MCF 10A (cell line): ENCODE measurements around the gene PSMG2. TPM values are rescaled to one million over a fixed set of nuclear protein-coding genes. Genes with fewer than 3 reads are reported as not detected.
A peak's percentile ranks its signal among the peaks of the same experiment; 100 is the strongest.

Source experiments
- BruUV-seq: library from RNA; stranded (reverse); fragments of 400-500 nt; replicated peaks from 2 replicates; lab custom pipeline; 2021; lab: Mats Ljungman, UMichigan
- CTCF ChIA-PET: fragments of 300-600 bp; sonication (Branson Sonifier 250); formaldehyde crosslinking; extraction: SDS; loops from one replicate; lab custom pipeline; 2021; ENCODE audit warnings: antibody characterized with exemption, inconsistent platforms; lab: Yijun Ruan, JAX
- POLR2A ChIA-PET: fragments of 300-600, 350-650 bp; sonication (Branson Sonifier 250); formaldehyde crosslinking; extraction: SDS; loops from one replicate; lab custom pipeline; 2020; ENCODE audit warnings: antibody characterized with exemption, inconsistent platforms; lab: Yijun Ruan, JAX
- DNase-seq: peaks from one replicate; pipeline ENCODE4 v3.0.0-alpha.2; 2018; ENCODE audit not compliant: unreplicated experiment
- H3K27ac Mint-ChIP-seq: one replicate; pipeline ENCODE4 v1.8.0; 2022; ENCODE audit warnings: mild to moderate bottlenecking, low read depth, mixed read lengths; ENCODE audit not compliant: unreplicated experiment
- H3K27me3 Mint-ChIP-seq: one replicate; pipeline ENCODE4 v1.8.0; 2022; ENCODE audit warnings: mixed read lengths; ENCODE audit not compliant: insufficient read depth, unreplicated experiment
- H3K36me3 Mint-ChIP-seq: one replicate; pipeline ENCODE4 v1.8.0; 2022; ENCODE audit warnings: mild to moderate bottlenecking, moderate library complexity, mixed read lengths; ENCODE audit not compliant: insufficient read depth, unreplicated experiment
- H3K4me1 Mint-ChIP-seq: one replicate; pipeline ENCODE4 v1.8.0; 2022; ENCODE audit warnings: mixed read lengths; ENCODE audit not compliant: insufficient read depth, unreplicated experiment
- H3K4me3 Mint-ChIP-seq: one replicate; pipeline ENCODE4 v1.8.0; 2022; ENCODE audit warnings: mild to moderate bottlenecking, moderate library complexity, mixed read lengths; ENCODE audit not compliant: unreplicated experiment
- H3K9me3 Mint-ChIP-seq: one replicate; pipeline ENCODE4 v1.8.0; 2022; ENCODE audit warnings: mixed read lengths; ENCODE audit not compliant: unreplicated experiment
- intact Hi-C: fragments of 100-400 bp; cut with micrococcal nuclease; formaldehyde crosslinking; loops from 2 replicates; pipeline ENCODE4 v1.14.1; 2022
- total RNA-seq: library from RNA; stranded (reverse); gene quantifications from 2 replicates; pipeline ENCODE4 v1.2.3, GENCODE V29; 2022
- TF ChIP-seq, protein P1 (sequence below): fragments of 200-600 bp; IDR thresholded peaks from one replicate; pipeline ENCODE4 v1.8.0; 2022; ENCODE audit warnings: antibody characterized with exemption, mild to moderate bottlenecking; ENCODE audit not compliant: unreplicated experiment

PSMG2 gene
- total RNA-seq, 1 experiment from 2014 or later = 88.6 TPM

DNA sequence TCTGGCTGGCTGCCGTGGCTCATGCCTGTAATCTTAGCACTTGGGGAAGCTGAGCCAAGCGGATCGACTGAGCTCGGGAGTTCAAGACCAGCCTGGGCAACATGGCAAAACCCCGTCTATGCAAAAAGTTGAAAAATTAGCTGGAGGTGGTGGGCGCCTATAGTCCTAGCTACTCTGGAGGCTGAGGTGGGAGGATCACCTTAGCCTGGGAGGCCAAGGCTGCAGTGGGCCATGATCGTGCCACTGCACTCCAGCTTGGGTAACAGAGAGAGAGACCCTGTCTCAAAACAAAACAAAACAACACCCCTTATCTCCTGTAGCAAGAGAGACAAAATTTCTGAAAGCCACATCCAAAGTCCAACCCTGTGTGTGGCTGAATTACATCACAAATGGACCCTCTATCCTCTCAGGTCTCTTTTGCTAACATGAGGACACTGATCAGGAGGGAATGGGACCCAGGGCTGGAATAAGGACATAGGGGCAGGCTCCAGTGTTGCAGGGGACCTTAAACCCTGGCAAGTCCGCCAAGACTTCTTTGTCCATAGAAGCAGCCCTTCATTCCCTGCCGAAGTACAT is 64.8 kb downstream of the PSMG2 start:
- Mint-ChIP-seq H3K4me1 (peaks cover 6% of the 10 kb centered on the region), H3K36me3 (peaks cover 7% of the 10 kb centered on the region), H3K4me3 (no peak overlapping the region), H3K27me3 (no peaks in the 10 kb centered on the region), H3K27ac (no peak overlapping the region), H3K9me3 (no peaks in the 10 kb centered on the region)
- ChIA-PET CTCF (interaction anchor here (0.5 to 1.2 kb wide), 4 partner anchors 20 to 167 kb away, joined by 3 to 4 read pairs (median 3); no protein-coding TSS in a partner anchor), POLR2A (interaction anchor here (0.6 to 1.2 kb wide), 3 partner anchors 9 to 82 kb away, joined by 3 to 4 read pairs (median 3); no protein-coding TSS in a partner anchor)
- TF ChIP-seq, protein P1, sequence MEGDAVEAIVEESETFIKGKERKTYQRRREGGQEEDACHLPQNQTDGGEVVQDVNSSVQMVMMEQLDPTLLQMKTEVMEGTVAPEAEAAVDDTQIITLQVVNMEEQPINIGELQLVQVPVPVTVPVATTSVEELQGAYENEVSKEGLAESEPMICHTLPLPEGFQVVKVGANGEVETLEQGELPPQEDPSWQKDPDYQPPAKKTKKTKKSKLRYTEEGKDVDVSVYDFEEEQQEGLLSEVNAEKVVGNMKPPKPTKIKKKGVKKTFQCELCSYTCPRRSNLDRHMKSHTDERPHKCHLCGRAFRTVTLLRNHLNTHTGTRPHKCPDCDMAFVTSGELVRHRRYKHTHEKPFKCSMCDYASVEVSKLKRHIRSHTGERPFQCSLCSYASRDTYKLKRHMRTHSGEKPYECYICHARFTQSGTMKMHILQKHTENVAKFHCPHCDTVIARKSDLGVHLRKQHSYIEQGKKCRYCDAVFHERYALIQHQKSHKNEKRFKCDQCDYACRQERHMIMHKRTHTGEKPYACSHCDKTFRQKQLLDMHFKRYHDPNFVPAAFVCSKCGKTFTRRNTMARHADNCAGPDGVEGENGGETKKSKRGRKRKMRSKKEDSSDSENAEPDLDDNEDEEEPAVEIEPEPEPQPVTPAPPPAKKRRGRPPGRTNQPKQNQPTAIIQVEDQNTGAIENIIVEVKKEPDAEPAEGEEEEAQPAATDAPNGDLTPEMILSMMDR = no peak
- intact Hi-C loops = loop anchor here (10.0 kb wide), 1 partner anchor 57 kb away; no protein-coding TSS in a partner anchor
- DNase-seq = no peak
- no TSS peak for BruUV-seq

DNA sequence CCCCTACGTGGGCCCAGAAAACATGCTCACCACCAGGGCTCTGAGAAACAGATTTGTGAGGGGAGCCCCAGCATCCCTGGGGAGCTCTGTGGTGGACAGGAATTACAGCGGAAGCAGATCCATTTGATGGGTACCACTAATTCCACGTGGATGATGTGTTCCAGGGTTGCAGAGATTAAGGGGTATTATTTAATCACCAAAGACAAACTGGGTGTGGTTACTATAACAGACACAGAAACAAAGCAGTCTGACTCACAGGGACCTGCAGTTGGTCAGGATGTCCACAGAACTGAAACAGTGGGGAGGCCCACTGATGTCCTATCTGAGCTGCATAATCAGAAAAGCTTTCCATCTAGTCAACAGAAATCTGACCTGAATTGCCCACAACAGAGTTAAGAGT is 65.8 kb downstream of the PSMG2 start:
- no peak overlapping the region for H3K4me3 Mint-ChIP-seq
- H3K27me3 Mint-ChIP-seq = no peaks in the 10 kb centered on the region
- peaks cover 7% of the 10 kb centered on the region for H3K36me3 Mint-ChIP-seq
- ChIA-PET POLR2A (no interaction called here), CTCF (interaction anchor here (0.5 to 1.5 kb wide), 3 partner anchors 16 to 131 kb away, joined by 3 to 6 read pairs (median 4); no protein-coding TSS in a partner anchor)
- TF ChIP-seq, protein P1 = no peak
- no peak overlapping the region for H3K27ac Mint-ChIP-seq
- DNase-seq = peak; percentile 11
- peaks cover 6% of the 10 kb centered on the region for H3K4me1 Mint-ChIP-seq
- H3K9me3 Mint-ChIP-seq = no peaks in the 10 kb centered on the region
- BruUV-seq = no TSS peak
- intact Hi-C loops = loop anchor here (10.0 kb wide), 1 partner anchor 56 kb away; no protein-coding TSS in a partner anchor

DNA sequence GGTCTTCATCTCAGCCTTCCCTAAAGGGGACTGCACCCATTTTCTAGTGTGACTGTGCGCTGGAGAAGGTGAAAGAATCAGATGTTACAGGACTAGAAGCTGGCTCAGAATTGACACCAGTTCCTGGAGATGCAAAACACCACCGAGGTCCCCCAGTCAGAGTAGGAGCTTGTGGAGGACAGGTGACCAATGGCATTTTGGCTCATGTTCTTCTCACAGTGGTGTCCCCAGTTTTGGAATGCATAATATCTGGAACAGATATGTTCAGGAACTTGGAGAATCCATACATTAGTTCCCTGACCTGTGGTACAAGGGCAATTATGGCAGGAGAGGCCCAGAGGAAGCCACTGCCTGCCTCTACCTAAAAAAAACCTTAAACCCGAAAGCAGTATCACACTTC is 66.3 kb downstream of the PSMG2 start:
- TF ChIP-seq, protein P1 = no peak
- ChIA-PET CTCF (interaction anchor here (0.6 to 1.5 kb wide), 3 partner anchors 15 to 96 kb away, joined by 3 to 6 read pairs (median 3); no protein-coding TSS in a partner anchor), POLR2A (interaction anchor here (0.6 kb wide), 2 partner anchors 25 to 990 kb away, joined by 3 read pairs; no protein-coding TSS in a partner anchor)
- DNase-seq = no peak
- H3K4me1 Mint-ChIP-seq = peaks cover 6% of the 10 kb centered on the region
- no peak overlapping the region for H3K4me3 Mint-ChIP-seq
- H3K27ac Mint-ChIP-seq = no peak overlapping the region
- no TSS peak for BruUV-seq
- intact Hi-C loops = loop anchor here (10.0 kb wide), 1 partner anchor 56 kb away; no protein-coding TSS in a partner anchor
- H3K9me3 Mint-ChIP-seq = no peaks in the 10 kb centered on the region
- H3K36me3 Mint-ChIP-seq = peaks cover 7% of the 10 kb centered on the region
- H3K27me3 Mint-ChIP-seq = no peaks in the 10 kb centered on the region
